Adipose tissue (tissue), 3 donors: ENCODE data around the gene DIAPH1. TPM values are rescaled to one million over a fixed set of nuclear protein-coding genes. Genes with fewer than 3 reads are reported as not detected.

Experiments used
- H3K27ac ChIP-seq: one replicate; pipeline ENCODE4 v1.5.1; 2013; ENCODE audit warnings: low read depth, low read length
- WGBS, 3 donors: extraction: QIAGEN DNeasy Blood & Tissue Kit; methylation state at CpG; one replicate each; pipeline ENCODE4 v1.1.7; 2013; 5-methylcytosine and 5-hydroxymethylcytosine counted together
- polyA plus RNA-seq, 3 donors: library from polyadenylated mRNA; stranded (reverse); fragments of 200-250 nt; gene quantifications; one replicate each; pipeline ENCODE4 v1.2.3, GENCODE V29; 2013
- donor health status: healthy with polysubstance abuse.
- donor health status: Bipolar disorder and iron deficiency.
- donor health status: healthy.

Gene DIAPH1
- polyA plus RNA-seq, 3 donors: 30.1 to 33.4 (median 31.9) TPM

GRCh38 chr5:141590127-141590526 lies 28.7 kb downstream of the DIAPH1 start:
- no peak overlapping the region for H3K27ac ChIP-seq
- 51 to 70% (median 62%) methylated on average over 2 of the region's 2 CpGs for WGBS, 3 donors

GRCh38 chr5:141586246-141586645 lies 32.6 kb downstream of the DIAPH1 start:
- no peak overlapping the region for H3K27ac ChIP-seq
- 82 to 100% (median 94%) methylated on average over 1 of the region's 1 CpG for WGBS, 3 donors

- WGBS, 3 donors: 83 to 85% (median 84%) methylated on average over 6 of the region's 6 CpGs
- no peak overlapping the region for H3K27ac ChIP-seq
Measured at GRCh38 chr5:141585594-141585993, 33.2 kb downstream of the DIAPH1 start.

GRCh38 chr5:141574122-141574510 lies 44.7 kb downstream of the DIAPH1 start:
- no peak overlapping the region for H3K27ac ChIP-seq
- WGBS, 3 donors: 82 to 92% (median 84%) methylated on average over 2 of the region's 2 CpGs

- H3K27ac ChIP-seq: no peak overlapping the region
- 73 to 79% (median 73%) methylated on average over 4 of the region's 4 CpGs for WGBS, 3 donors
Measured at GRCh38 chr5:141573489-141574121, 45.2 kb downstream of the DIAPH1 start.

GRCh38 chr5:141570655-141571054 lies 48.1 kb downstream of the DIAPH1 start:
- H3K27ac ChIP-seq: no peak overlapping the region

GRCh38 chr5:141567513-141568117 lies 51.2 kb downstream of the DIAPH1 start:
- no peak overlapping the region for H3K27ac ChIP-seq
- 29 to 44% (median 42%) methylated on average over 2 of the region's 2 CpGs for WGBS, 3 donors

GRCh38 chr5:141565826-141566570 lies 52.8 kb downstream of the DIAPH1 start:
- H3K27ac ChIP-seq: no peak overlapping the region
- WGBS, 3 donors: 89 to 90% (median 89%) methylated on average over 8 of the region's 8 CpGs

- 13 to 29% (median 26%) methylated on average over 5 of the region's 5 CpGs for WGBS, 3 donors
- no peak overlapping the region for H3K27ac ChIP-seq
Measured at GRCh38 chr5:141564216-141564692, 54.5 kb downstream of the DIAPH1 start.

GRCh38 chr5:141560725-141561483 lies 57.9 kb downstream of the DIAPH1 start:
- no peak overlapping the region for H3K27ac ChIP-seq
- WGBS, 3 donors: 18 to 35% (median 32%) methylated on average over 9 of the region's 9 CpGs

GRCh38 chr5:141560151-141560550 lies 58.6 kb downstream of the DIAPH1 start:
- no peak overlapping the region for H3K27ac ChIP-seq

GRCh38 chr5:141559461-141559860 lies 59.3 kb downstream of the DIAPH1 start:
- no peak overlapping the region for H3K27ac ChIP-seq

GRCh38 chr5:141558150-141558549 lies 60.6 kb downstream of the DIAPH1 start:
- WGBS, 3 donors: 27 to 69% (median 34%) methylated on average over 6 of the region's 6 CpGs
- H3K27ac ChIP-seq: no peak overlapping the region

GRCh38 chr5:141557681-141558136 lies 61.1 kb downstream of the DIAPH1 start:
- WGBS, 3 donors: 32 to 50% (median 35%) methylated on average over 11 of the region's 11 CpGs
- H3K27ac ChIP-seq: peak overlapping the region; percentile 77

- 97 to 98% (median 97%) methylated on average over 5 of the region's 5 CpGs for WGBS, 3 donors
- no peak overlapping the region for H3K27ac ChIP-seq
Measured at GRCh38 chr5:141547921-141548320, 70.9 kb downstream of the DIAPH1 start.

- H3K27ac ChIP-seq: no peak overlapping the region
- 100% methylated on average over 1 of the region's 1 CpG for WGBS, 3 donors
Measured at GRCh38 chr5:141547488-141547887, 71.3 kb downstream of the DIAPH1 start.

- H3K27ac ChIP-seq: no peak overlapping the region
- 87 to 94% (median 90%) methylated on average over 2 of the region's 2 CpGs for WGBS, 3 donors
Measured at GRCh38 chr5:141543053-141543452, 75.7 kb downstream of the DIAPH1 start.

GRCh38 chr5:141534492-141535213 lies 84.1 kb downstream of the DIAPH1 start:
- no peak overlapping the region for H3K27ac ChIP-seq
- 95 to 98% (median 96%) methylated on average over 4 of the region's 4 CpGs for WGBS, 3 donors
